GM23338 (cell line): ENCODE data around the gene TPP2.

Source experiments
- CREB1 ChIP-seq: fragments of 250-450 bp; sonication (Bioruptor Pico); IDR thresholded peaks from 2 replicates; pipeline ENCODE4 v1.5.0; 2020; ENCODE audit warnings: low read depth, mild to moderate bottlenecking, moderate library complexity
- CTCF ChIP-seq, 2 experiments: fragments of 200-600 bp in 1 of 2; sonication (generic) in 1 of 2; conservative IDR thresholded peaks; 2 replicates each; pipeline versions ENCODE4 v1.5.1 to v1.6.1; 2016 to 2017; ENCODE audit warnings: antibody characterized with exemption in 2 of 2, low read depth in 2 of 2, mild to moderate bottlenecking in 2 of 2, moderate library complexity in 1 of 2
- EZH2 ChIP-seq: fragments of 200-600 bp; sonication (generic); IDR thresholded peaks from one replicate; pipeline ENCODE4 v1.8.0; 2017; ENCODE audit warnings: antibody characterized with exemption, mild to moderate bottlenecking, low read depth; ENCODE audit not compliant: unreplicated experiment
- EZH2phosphoT487 ChIP-seq: fragments of 200-600 bp; sonication (generic); IDR thresholded peaks from one replicate; pipeline ENCODE4 v1.8.1; 2018; ENCODE audit warnings: antibody characterized with exemption; ENCODE audit not compliant: unreplicated experiment
- JUNB ChIP-seq: IDR thresholded peaks from one replicate; pipeline ENCODE4 v1.6.1; 2016; ENCODE audit warnings: antibody characterized with exemption; ENCODE audit not compliant: unreplicated experiment
- POLR2AphosphoS5 ChIP-seq: IDR thresholded peaks from 2 replicates; pipeline ENCODE4 v1.6.1; 2016; ENCODE audit warnings: antibody characterized with exemption, low read depth
- REST ChIP-seq: IDR thresholded peaks from one replicate; pipeline ENCODE4 v1.6.1; 2018; ENCODE audit warnings: antibody characterized with exemption; ENCODE audit not compliant: unreplicated experiment
- STAT1 ChIP-seq: IDR thresholded peaks from one replicate; pipeline ENCODE4 v1.6.1; 2016; ENCODE audit warnings: antibody characterized with exemption; ENCODE audit not compliant: unreplicated experiment
- ZNF114 ChIP-seq: fragments of 250-450 bp; sonication (Bioruptor Pico); IDR thresholded peaks from 2 replicates; pipeline ENCODE4 v1.5.0; 2020; ENCODE audit warnings: mild to moderate bottlenecking, moderate library complexity

- TF ChIP-seq REST (no peak), CTCF (conservative IDR thresholded peaks at IDR 0.05; ENCODE audit: low read depth in 2 of 2) (no peak), STAT1 (no peak), ZNF114 (no peak), POLR2AphosphoS5 (no peak), EZH2 (no peak), CREB1 (CRISPR knock-in tag) (no peak), EZH2phosphoT487 (no peak), JUNB (no peak)
Observed at GRCh38 chr13:102631198-102631597, 34.4 kb downstream of the TPP2 start.
